ENCODE results near the gene SUPV3L1. TPM values are rescaled to one million over a fixed set of nuclear protein-coding genes. Genes with fewer than 3 reads are reported as not detected.

The SUPV3L1 gene
- total and polyA plus RNA-seq, 2 of the 8 experiments (the other 6 are each of a cell fraction or from before 2014, with no cell fraction given): 34.6 to 45.6 TPM

DNA sequence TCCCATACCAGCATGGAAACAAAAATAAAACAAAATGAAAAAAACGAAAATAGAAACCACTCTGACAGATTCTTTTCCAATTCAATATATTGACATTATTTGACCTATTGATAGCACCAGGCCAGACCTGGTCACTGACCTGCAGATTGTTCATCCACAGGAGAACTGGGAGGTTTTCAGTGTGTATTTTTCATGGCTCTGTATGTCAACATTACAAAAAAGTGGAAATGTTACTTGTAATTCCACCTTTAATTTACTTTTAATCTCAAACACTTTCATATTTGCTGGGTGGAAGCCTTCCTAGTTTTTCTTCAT lies 43.0 kb downstream of the SUPV3L1 start:
- no peak for FAIRE-seq
- H3K4ac ChIP-seq (replicated peaks; ENCODE audit: insufficient read length, low read depth, low read length): no peak overlapping the region
- no peak overlapping the region for H3K4me3 ChIP-seq (ENCODE audit: extremely low read depth in 1 of 4, insufficient read depth in 2 of 4, low read depth in 3 of 4, low read length in 4 of 4)
- no peak overlapping the region for H3K18ac ChIP-seq (ENCODE audit: extremely low read depth, low read length)
- H2AK5ac ChIP-seq (ENCODE audit: low read depth, low read length): no peak overlapping the region
- no peak overlapping the region for H4K5ac ChIP-seq (ENCODE audit: insufficient read length, low read depth, low read length)
- no peak overlapping the region for H4K91ac ChIP-seq (replicated peaks; ENCODE audit: insufficient read length, low read length)
- no peak overlapping the region for H3K4me2 ChIP-seq (ENCODE audit: insufficient read depth in 1 of 2, low read depth in 2 of 2, low read length in 2 of 2)
- H3K23me2 ChIP-seq (ENCODE audit: low read depth, low read length): no peaks in the 10 kb centered on the region
- no peak overlapping the region for H3K27ac ChIP-seq (ENCODE audit: low read depth, low read length)
- H3K56ac ChIP-seq (replicated peaks; ENCODE audit: insufficient read length, low read depth, low read length): no peak overlapping the region
- WGBS, 2 experiments (ENCODE audit: extremely low coverage in 1 of 2, insufficient coverage in 1 of 2, insufficient read length in 1 of 2, insufficient replicate concordance in 2 of 2, low coverage in 1 of 2, low lambda C conversion rate in 2 of 2, missing lambda C conversion rate in 1 of 2): 67% methylated on average over 1 of the region's 1 CpG; no CpG with 5 or more reads in 1 of the 2 experiments
- ChIA-PET CTCF (ENCODE audit: partially characterized antibody) (interaction anchor here (0.8 to 3.4 kb wide), 12 partner anchors 9 to 262 kb away, joined by 3 to 13 read pairs (median 4); no protein-coding TSS in a partner anchor), POLR2A (ENCODE audit: partially characterized antibody) (interaction anchor here (0.6 to 1.2 kb wide), 2 partner anchors 124 to 184 kb away, joined by 3 read pairs; no protein-coding TSS in a partner anchor)
- H3K9me3 ChIP-seq (ENCODE audit: insufficient read depth in 2 of 2, low read depth in 1 of 2, low read length in 1 of 2): no peaks in the 10 kb centered on the region
- H4K20me1 ChIP-seq (replicated peaks in 1 of 2; ENCODE audit: control insufficient read depth in 1 of 2, insufficient read depth in 2 of 2, low read length in 2 of 2): no peaks in the 10 kb centered on the region
- H3K9ac ChIP-seq (replicated peaks in 1 of 4; ENCODE audit: extremely low read depth in 1 of 4, low read depth in 3 of 4, low read length in 3 of 4): no peak overlapping the region
- no peak overlapping the region for H2BK12ac ChIP-seq (ENCODE audit: low read depth, low read length)
- H3K36me3 ChIP-seq (ENCODE audit: control insufficient read depth in 2 of 4, insufficient read depth in 4 of 4, low read length in 3 of 4): no peaks in the 10 kb centered on the region
- no peaks in the 10 kb centered on the region for H3K79me2 ChIP-seq (ENCODE audit: control insufficient read depth in 1 of 2, insufficient read depth in 2 of 2, low read length in 2 of 2)
- no peak overlapping the region for H2BK120ac ChIP-seq (replicated peaks; ENCODE audit: low read depth, low read length)
- H4K8ac ChIP-seq (ENCODE audit: extremely low read depth, insufficient read depth, low read length): no peak overlapping the region
- H2BK15ac ChIP-seq (ENCODE audit: low read length): no peak overlapping the region
- H2AFZ ChIP-seq (ENCODE audit: low read length): peak overlapping the region; percentile 64; the same call in 1 of the 2 replicates
- H2BK5ac ChIP-seq (ENCODE audit: low read depth, low read length): 0 out of 2 replicates have a peak overlapping the region, but pooled peaks have one; percentile 80
- H3K4me1 ChIP-seq (replicated peaks in 1 of 4; ENCODE audit: control insufficient read depth in 3 of 4, insufficient read depth in 4 of 4, low read length in 3 of 4): peaks cover 4 to 6% (median 5%) of the 10 kb centered on the region in 4 experiments
- no peak overlapping the region; the same call in 1 of the 2 replicates for H2BK20ac ChIP-seq (ENCODE audit: low read length)
- H3K14ac ChIP-seq (ENCODE audit: insufficient read length): no peak overlapping the region
- H3K27me3 ChIP-seq (replicated peaks in 1 of 4; ENCODE audit: control insufficient read depth in 3 of 4, extremely low read depth in 1 of 4, insufficient read depth in 3 of 4, low read length in 3 of 4): no peaks in the 10 kb centered on the region
- H3K79me1 ChIP-seq (ENCODE audit: low read depth, low read length): no peaks in the 10 kb centered on the region
- TF ChIP-seq KDM1A (IDR thresholded peaks at IDR 0.05; ENCODE audit: borderline replicate concordance, low read length) (no peak), TAF7 (optimal IDR thresholded peaks at IDR 0.05; ENCODE audit: borderline replicate concordance, low read depth, low read length) (no peak), SP2 (IDR thresholded peaks at IDR 0.05; ENCODE audit: low read length) (no peak), SP4 (IDR thresholded peaks at IDR 0.05; ENCODE audit: low read length) (no peak), RXRA (IDR thresholded peaks at IDR 0.05; ENCODE audit: insufficient read depth, low read depth, low read length) (no peak), JUND (IDR thresholded peaks at IDR 0.05; ENCODE audit: low read length) (no peak), GTF2F1 (IDR thresholded peaks at IDR 0.05; ENCODE audit: borderline replicate concordance, low read depth, low read length) (no peak), HDAC6 (IDR thresholded peaks at IDR 0.05; ENCODE audit: low read depth, low read length) (no peak)
- H3K23ac ChIP-seq (ENCODE audit: insufficient read length): no peak overlapping the region
- DNase-seq (ENCODE audit: low read depth in 1 of 2, low spot score in 2 of 2): no peak

All from H1 (cell line).